ENCODE results near the gene HERC4. TPM values are rescaled to one million over a fixed set of nuclear protein-coding genes. Genes with fewer than 3 reads are reported as not detected.

Gene HERC4
- total RNA-seq, 1 donor from 2014 or later: 74.2 TPM

- Histone ChIP-seq H4K20me1 (ENCODE audit: low read depth) (peaks cover 5% of the 10 kb centered on the region), H3K36me3 (no peaks in the 10 kb centered on the region), H3K27me3 (no peaks in the 10 kb centered on the region), H3K4me1 (peaks cover 30% of the 10 kb centered on the region), H3K9ac (no peak overlapping the region), H3K79me2 (ENCODE audit: low read depth) (peaks cover 42% of the 10 kb centered on the region), H2AFZ (replicated peaks) (peak overlapping the region; percentile 97), H3K27ac (no peak overlapping the region), H3K4me3 (peak overlapping the region; percentile 91), H3K9me3 (ENCODE audit: low read depth) (no peaks in the 10 kb centered on the region), H3F3A (ENCODE audit: low read depth) (peaks cover 22% of the 10 kb centered on the region), H3K4me2 (peak overlapping the region; percentile 87)
- H3K9me3 Mint-ChIP-seq: no peaks in the 10 kb centered on the region
- peak overlapping the region; percentile 98 for H3K4me3 Mint-ChIP-seq
- peak overlapping the region; percentile 35 for H3K27ac Mint-ChIP-seq
- no peak for DNase-seq (ENCODE audit: low spot score)
- TF ChIP-seq EZH2 (IDR thresholded peaks at IDR 0.05): no peak
- no peak for TF ChIP-seq EZH2phosphoT487 (IDR thresholded peaks at IDR 0.05)
- TF ChIP-seq, protein P1, sequence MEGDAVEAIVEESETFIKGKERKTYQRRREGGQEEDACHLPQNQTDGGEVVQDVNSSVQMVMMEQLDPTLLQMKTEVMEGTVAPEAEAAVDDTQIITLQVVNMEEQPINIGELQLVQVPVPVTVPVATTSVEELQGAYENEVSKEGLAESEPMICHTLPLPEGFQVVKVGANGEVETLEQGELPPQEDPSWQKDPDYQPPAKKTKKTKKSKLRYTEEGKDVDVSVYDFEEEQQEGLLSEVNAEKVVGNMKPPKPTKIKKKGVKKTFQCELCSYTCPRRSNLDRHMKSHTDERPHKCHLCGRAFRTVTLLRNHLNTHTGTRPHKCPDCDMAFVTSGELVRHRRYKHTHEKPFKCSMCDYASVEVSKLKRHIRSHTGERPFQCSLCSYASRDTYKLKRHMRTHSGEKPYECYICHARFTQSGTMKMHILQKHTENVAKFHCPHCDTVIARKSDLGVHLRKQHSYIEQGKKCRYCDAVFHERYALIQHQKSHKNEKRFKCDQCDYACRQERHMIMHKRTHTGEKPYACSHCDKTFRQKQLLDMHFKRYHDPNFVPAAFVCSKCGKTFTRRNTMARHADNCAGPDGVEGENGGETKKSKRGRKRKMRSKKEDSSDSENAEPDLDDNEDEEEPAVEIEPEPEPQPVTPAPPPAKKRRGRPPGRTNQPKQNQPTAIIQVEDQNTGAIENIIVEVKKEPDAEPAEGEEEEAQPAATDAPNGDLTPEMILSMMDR (IDR thresholded peaks at IDR 0.05): no peak
- peaks cover 30% of the 10 kb centered on the region for H3K4me1 Mint-ChIP-seq
- peaks cover 6% of the 10 kb centered on the region for H3K36me3 Mint-ChIP-seq
- H3K27me3 Mint-ChIP-seq (ENCODE audit: insufficient read depth, low read depth): no peaks in the 10 kb centered on the region
Measured at GRCh38 chr10:68075550-68076004, 494 bp upstream of the HERC4 start.

GRCh38 chr10:68074031-68074774, 880 bp downstream of the HERC4 start:
- DNase-seq (ENCODE audit: low spot score): no peak
- peak overlapping the region; percentile 5 for H3K27ac Mint-ChIP-seq
- Histone ChIP-seq H2AFZ (replicated peaks) (peak overlapping the region; percentile 64), H3K27ac (peak overlapping the region; percentile 95), H3K4me2 (peak overlapping the region; percentile 87), H3K27me3 (no peaks in the 10 kb centered on the region), H3K79me2 (ENCODE audit: low read depth) (peaks cover 56% of the 10 kb centered on the region), H3K4me1 (peaks cover 30% of the 10 kb centered on the region), H4K20me1 (ENCODE audit: low read depth) (peaks cover 5% of the 10 kb centered on the region), H3K9ac (peak overlapping the region; percentile 84), H3K36me3 (no peaks in the 10 kb centered on the region), H3K4me3 (peak overlapping the region; percentile 91), H3F3A (ENCODE audit: low read depth) (peaks cover 22% of the 10 kb centered on the region), H3K9me3 (ENCODE audit: low read depth) (no peaks in the 10 kb centered on the region)
- peaks cover 30% of the 10 kb centered on the region for H3K4me1 Mint-ChIP-seq
- peaks cover 8% of the 10 kb centered on the region for H3K36me3 Mint-ChIP-seq
- H3K4me3 Mint-ChIP-seq: peak overlapping the region; percentile 98
- no peaks in the 10 kb centered on the region for H3K27me3 Mint-ChIP-seq (ENCODE audit: insufficient read depth, low read depth)
- H3K9me3 Mint-ChIP-seq: no peaks in the 10 kb centered on the region
- TF ChIP-seq EZH2 (IDR thresholded peaks at IDR 0.05) (no peak), EZH2phosphoT487 (IDR thresholded peaks at IDR 0.05) (no peak)
- TF ChIP-seq, protein P1 (IDR thresholded peaks at IDR 0.05): no peak

- peak overlapping the region; percentile 5 for H3K27ac Mint-ChIP-seq
- H3K79me2 ChIP-seq (ENCODE audit: low read depth): peaks cover 62% of the 10 kb centered on the region
Measured at GRCh38 chr10:68073631-68074030, 1.5 kb downstream of the HERC4 start.

More at GRCh38 chr10:68073631-68074030, 1.5 kb downstream of the HERC4 start:
- Mint-ChIP-seq H3K4me3 (peak overlapping the region; percentile 98), H3K4me1 (peaks cover 30% of the 10 kb centered on the region), H3K27me3 (ENCODE audit: insufficient read depth, low read depth) (no peaks in the 10 kb centered on the region), H3K9me3 (no peaks in the 10 kb centered on the region), H3K36me3 (peaks cover 9% of the 10 kb centered on the region)
- no peak overlapping the region for H2AFZ ChIP-seq (replicated peaks)
- H3K9me3 ChIP-seq (ENCODE audit: low read depth): no peaks in the 10 kb centered on the region
- no peaks in the 10 kb centered on the region for H3K27me3 ChIP-seq
- peak overlapping the region; percentile 84 for H3K9ac ChIP-seq
- TF ChIP-seq EZH2 (IDR thresholded peaks at IDR 0.05): no peak
- TF ChIP-seq, protein P1 (IDR thresholded peaks at IDR 0.05): no peak
- TF ChIP-seq EZH2phosphoT487 (IDR thresholded peaks at IDR 0.05): no peak
- peaks cover 30% of the 10 kb centered on the region for H3K4me1 ChIP-seq
- H3F3A ChIP-seq (ENCODE audit: low read depth): peaks cover 22% of the 10 kb centered on the region
- H3K27ac ChIP-seq: peak overlapping the region; percentile 95
- H3K4me3 ChIP-seq: peak overlapping the region; percentile 91
- peak overlapping the region; percentile 87 for H3K4me2 ChIP-seq
- H3K36me3 ChIP-seq: no peaks in the 10 kb centered on the region
- peaks cover 5% of the 10 kb centered on the region for H4K20me1 ChIP-seq (ENCODE audit: low read depth)
- no peak for DNase-seq (ENCODE audit: low spot score)

All from neural progenitor cell (in vitro differentiated cells).